Measurements from ENCODE around the gene FAN1.
A peak's percentile ranks its signal among the peaks of the same experiment; 100 is the strongest.
"Not testable (repeated sequence)": the region's sequence is repeated elsewhere in the genome, so short reads cannot be mapped to it uniquely, and the experiment has no call there.

FAN1 gene

GRCh38 chr15:30903497-30904187, at the start of gene FAN1:
Gene FAN1 (plus strand): TSS chr15:30903915. CDS start chr15:30904664, 749 bp downstream.
- DNase-seq (ENCODE audit: low spot score), result peak; percentile 91

GRCh38 chr15:30859091-30859874, 44.4 kb upstream of the FAN1 start:
- DNase-seq (ENCODE audit: low spot score), result no peak

- no peak for DNase-seq (ENCODE audit: low spot score)
These were observed 38.5 kb upstream of the FAN1 start for GRCh38 chr15:30865257-30865656.

GRCh38 chr15:30870681-30871080, 33.0 kb upstream of the FAN1 start:
- DNase-seq (ENCODE audit: low spot score), result no peak

- DNase-seq (ENCODE audit: low spot score), result no peak
These were observed 31.4 kb upstream of the FAN1 start for GRCh38 chr15:30872341-30872748.

GRCh38 chr15:30877070-30877469, 26.6 kb upstream of the FAN1 start:
- DNase-seq (ENCODE audit: low spot score), result no peak

- DNase-seq (ENCODE audit: low spot score), result no peak
These were observed 25.2 kb upstream of the FAN1 start for GRCh38 chr15:30878515-30878914.

GRCh38 chr15:30882849-30883433, 20.8 kb upstream of the FAN1 start:
- DNase-seq (ENCODE audit: low spot score), result no peak

- DNase-seq (ENCODE audit: low spot score), result not testable (repeated sequence)
These were observed 20.0 kb upstream of the FAN1 start for GRCh38 chr15:30883666-30884065.

GRCh38 chr15:30885814-30886213, 17.9 kb upstream of the FAN1 start:
- no peak for DNase-seq (ENCODE audit: low spot score)

GRCh38 chr15:30889196-30889595, 14.5 kb upstream of the FAN1 start:
- DNase-seq (ENCODE audit: low spot score), result no peak

- no peak for DNase-seq (ENCODE audit: low spot score)
These were observed 8.1 kb upstream of the FAN1 start for GRCh38 chr15:30895461-30896210.

- no peak for DNase-seq (ENCODE audit: low spot score)
These were observed 7.5 kb upstream of the FAN1 start for GRCh38 chr15:30896211-30896606.

- no peak for DNase-seq (ENCODE audit: low spot score)
These were observed 1.8 kb upstream of the FAN1 start for GRCh38 chr15:30901889-30902288.

GRCh38 chr15:30904812-30905211, 1.1 kb downstream of the FAN1 start:
- DNase-seq (ENCODE audit: low spot score), result no peak

GRCh38 chr15:30905821-30906220, 2.1 kb downstream of the FAN1 start:
- DNase-seq (ENCODE audit: low spot score), result no peak

- no peak for DNase-seq (ENCODE audit: low spot score)
These were observed 2.7 kb downstream of the FAN1 start for GRCh38 chr15:30906366-30906765.

GRCh38 chr15:30913761-30914160, 10.0 kb downstream of the FAN1 start:
- no peak for DNase-seq (ENCODE audit: low spot score)

GRCh38 chr15:30917013-30917412, 13.3 kb downstream of the FAN1 start:
- no peak for DNase-seq (ENCODE audit: low spot score)

GRCh38 chr15:30917675-30918074, 14.0 kb downstream of the FAN1 start:
- DNase-seq (ENCODE audit: low spot score), result no peak

- no peak for DNase-seq (ENCODE audit: low spot score)
These were observed 14.7 kb downstream of the FAN1 start for GRCh38 chr15:30918366-30918765.

- DNase-seq (ENCODE audit: low spot score), result no peak
These were observed 16.3 kb downstream of the FAN1 start for GRCh38 chr15:30919877-30920550.
